ENCODE measurements around the gene AP2A1.

DNA sequence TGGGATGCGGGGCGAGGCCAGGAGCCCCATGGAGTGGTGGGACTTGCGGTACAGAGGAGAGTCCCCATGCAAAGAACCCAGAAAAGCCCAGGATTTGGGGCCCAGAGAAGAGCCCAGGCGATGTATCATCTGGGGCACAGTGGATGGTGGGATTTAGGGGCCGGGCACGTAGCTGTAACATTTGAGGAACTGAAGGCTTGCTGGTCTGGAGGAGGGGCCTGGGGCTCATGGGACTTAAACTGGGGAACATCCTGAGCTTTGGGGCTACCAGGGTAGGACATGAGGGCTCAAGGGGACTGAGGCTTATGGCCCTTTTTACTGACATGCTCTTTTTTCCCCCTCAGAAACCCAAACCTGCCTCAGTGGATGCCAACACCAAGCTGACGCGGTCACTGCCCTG, 64.8 kb downstream of the AP2A1 start:
- TF ChIP-seq, protein P1, sequence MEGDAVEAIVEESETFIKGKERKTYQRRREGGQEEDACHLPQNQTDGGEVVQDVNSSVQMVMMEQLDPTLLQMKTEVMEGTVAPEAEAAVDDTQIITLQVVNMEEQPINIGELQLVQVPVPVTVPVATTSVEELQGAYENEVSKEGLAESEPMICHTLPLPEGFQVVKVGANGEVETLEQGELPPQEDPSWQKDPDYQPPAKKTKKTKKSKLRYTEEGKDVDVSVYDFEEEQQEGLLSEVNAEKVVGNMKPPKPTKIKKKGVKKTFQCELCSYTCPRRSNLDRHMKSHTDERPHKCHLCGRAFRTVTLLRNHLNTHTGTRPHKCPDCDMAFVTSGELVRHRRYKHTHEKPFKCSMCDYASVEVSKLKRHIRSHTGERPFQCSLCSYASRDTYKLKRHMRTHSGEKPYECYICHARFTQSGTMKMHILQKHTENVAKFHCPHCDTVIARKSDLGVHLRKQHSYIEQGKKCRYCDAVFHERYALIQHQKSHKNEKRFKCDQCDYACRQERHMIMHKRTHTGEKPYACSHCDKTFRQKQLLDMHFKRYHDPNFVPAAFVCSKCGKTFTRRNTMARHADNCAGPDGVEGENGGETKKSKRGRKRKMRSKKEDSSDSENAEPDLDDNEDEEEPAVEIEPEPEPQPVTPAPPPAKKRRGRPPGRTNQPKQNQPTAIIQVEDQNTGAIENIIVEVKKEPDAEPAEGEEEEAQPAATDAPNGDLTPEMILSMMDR (IDR thresholded peaks at IDR 0.05), result no peak
- TF ChIP-seq EZH2 (IDR thresholded peaks at IDR 0.05; ENCODE audit: borderline replicate concordance, insufficient read depth, low read depth, low read length, poor library complexity, severe bottlenecking), result no peak
